IPS-11a (cell line): ENCODE results near the gene HAUS8.
"Not testable (repeated sequence)": the region's sequence is repeated elsewhere in the genome, so short reads cannot be mapped to it uniquely, and the experiment has no call there.

Experiments
- H3K4me3 ChIP-seq: one replicate; pipeline ENCODE4 v1.5.1; 2013; ENCODE audit warnings: low read depth, low read length, control low read depth

The HAUS8 gene

GRCh38 chr19:17037184-17037583 is 38.1 kb downstream of the HAUS8 start:
- H3K4me3 ChIP-seq, result no peak overlapping the region

DNA sequence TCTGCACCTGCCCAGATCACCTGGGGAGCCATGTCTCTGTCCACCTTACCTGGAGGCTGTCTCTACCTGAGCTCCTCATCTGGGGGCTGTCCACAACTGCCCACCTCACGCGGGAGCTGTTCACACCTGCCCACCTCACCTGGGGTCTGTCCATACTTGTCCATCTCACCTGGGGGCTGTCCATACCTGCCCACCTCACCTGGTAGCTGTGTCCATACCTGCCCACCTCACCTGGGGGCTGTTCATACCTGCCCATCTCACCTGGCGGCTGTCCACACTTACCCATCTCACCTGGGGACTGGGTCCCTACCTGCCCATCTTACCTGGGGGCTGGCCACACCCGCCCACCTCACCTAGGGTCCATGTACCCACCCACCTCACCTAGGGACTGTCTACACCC is 38.6 kb downstream of the HAUS8 start:
- no peak overlapping the region for H3K4me3 ChIP-seq

DNA sequence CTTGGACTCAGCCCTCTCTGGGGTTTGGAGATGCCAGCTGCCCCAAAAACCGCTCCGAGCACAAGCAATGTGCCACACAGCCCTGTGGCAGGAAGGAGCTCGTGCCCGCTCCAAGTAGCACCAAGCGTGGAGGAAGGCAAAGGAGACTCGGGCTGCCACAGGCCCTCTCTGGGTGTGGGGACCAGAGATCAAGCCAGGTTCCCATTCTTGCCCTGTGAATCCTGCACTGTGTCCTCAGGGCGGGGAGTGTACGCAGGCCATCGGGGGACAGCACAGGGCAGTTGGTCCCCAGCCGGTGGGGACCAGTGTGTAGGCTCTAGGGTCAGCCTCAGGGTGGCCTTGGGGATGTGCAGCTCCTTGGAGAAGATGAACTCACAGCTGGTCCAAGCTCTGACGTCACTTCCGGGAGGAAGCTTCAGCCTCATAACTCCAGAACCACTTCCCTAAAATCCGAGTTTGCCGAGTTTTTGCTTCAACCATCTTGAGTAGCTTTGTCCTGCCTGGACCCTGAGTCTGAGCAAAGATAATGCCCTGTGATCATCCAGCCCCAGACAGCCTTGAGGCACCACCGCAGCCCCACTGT is 39.3 kb downstream of the HAUS8 start:
- H3K4me3 ChIP-seq, result no peak overlapping the region

DNA sequence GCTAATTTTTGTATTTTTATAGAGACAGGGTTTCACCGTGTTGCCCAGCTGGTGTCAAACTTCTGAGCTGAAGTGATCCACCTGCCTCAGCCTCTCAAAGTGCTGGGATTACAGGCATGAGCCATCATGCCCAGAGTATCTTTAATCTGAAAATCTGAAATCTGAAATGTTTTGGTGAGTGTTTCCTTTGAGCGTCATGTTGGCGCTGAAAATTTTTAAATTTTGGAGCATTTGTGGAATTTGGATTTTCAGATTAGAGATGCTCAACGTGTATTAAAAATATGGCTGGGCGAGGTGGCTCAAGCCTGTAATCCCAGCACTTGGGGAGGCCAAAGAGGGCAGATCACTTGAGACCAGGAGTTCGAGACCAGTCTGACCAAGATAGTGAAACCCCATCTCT is 43.5 kb downstream of the HAUS8 start:
- no peak overlapping the region for H3K4me3 ChIP-seq

DNA sequence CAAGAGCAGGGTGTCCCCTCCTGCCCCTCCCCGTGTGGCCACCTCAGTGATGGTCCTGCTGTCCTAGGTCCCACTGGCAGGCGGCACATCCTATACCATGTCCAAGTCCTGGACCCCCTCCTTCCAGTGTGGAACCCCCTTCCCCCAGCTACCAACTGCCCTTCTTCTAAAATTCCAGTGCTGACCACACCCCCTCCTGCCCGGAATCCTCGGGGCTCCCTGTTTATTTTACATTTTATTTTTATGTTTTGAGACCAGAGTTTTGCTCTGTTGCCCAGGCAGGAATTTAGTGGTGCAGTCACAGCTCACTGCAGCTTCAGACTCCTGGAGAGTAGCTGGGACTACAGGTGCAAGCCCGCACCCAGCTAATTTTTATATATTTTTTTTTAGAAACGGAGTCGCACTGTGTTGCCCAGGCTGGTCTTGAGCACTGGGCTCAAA is 47.7 kb downstream of the HAUS8 start:
- no peak overlapping the region for H3K4me3 ChIP-seq

DNA sequence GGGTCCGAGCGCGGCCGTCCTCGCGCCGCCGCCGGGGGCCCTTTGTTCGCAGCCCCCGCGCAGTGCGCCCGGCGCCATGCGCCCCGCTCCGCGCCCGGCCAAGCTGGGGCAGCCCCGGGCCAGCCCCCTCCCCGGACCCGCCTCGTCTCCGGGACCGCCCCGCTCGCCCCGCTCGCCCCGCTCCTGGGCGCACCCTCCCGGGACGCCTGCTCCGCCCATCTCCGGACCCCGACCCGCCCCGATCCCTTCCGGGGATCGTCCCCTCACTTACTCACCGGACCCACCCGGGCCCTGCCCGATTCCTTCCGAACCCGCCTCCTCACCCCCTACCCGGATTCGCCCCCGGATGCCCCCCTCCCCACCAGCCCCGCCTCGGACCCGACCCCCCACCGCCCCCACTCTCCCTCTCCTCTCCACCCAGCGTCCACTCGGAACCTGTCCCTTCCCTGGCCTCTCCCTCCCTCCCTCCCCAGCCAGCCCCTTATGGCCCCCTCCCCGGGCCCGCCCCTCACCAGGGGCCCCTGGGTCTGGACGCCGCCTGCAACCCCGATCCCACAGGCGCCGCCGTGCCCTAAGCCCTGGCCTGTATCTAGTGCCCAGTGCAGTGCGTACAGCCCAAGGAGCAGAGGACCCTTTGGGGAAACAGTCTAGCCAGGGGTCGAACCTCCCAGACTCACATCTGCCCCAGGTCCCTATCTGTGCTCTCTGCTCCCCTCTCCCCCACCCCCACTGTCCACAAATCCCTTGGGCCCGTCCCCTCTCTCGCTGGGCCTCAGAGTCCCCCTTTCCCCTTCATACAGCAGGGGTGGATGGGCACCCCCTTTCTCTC is 48.3 kb downstream of the HAUS8 start, which contains the start of gene CPAMD8:
CPAMD8 (minus strand) TSS at position 105 of the 829 bp plus-strand sequence. CDS start 168 bp downstream, outside the sequence.
- peak within 1 kb of the TSS; percentile 74 for H3K4me3 ChIP-seq

DNA sequence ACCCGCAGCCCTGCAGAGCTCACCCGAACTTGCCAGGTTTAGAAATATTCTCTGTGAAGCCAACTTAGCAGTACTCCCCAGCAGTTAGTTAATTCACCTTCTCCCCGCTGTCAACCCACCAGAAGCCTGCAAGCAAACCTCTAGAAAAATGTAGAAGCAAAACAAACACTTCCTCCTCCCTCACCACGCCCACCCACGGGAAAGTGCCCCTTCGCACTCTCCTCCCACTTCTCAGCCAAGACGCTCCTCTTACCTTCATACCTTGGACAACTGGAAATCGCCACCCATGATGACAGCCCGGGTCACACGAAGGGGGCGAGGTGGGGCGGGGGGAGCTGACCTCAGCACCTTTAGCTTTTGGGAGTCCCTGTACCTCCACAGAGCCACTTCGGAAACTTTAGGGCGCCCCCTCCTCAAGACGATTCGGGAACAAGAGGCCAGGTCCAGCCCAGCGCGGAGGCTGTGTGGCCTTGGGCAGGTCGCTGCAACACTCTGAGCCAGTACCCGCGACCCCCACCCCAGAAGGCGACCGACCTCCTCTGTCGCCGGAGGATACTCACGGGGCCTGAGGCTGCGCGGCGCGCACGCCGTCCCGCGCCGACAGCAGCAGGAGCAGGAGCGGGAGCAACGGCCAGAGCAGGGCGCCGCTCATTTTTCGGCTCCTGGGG is 49.1 kb downstream of the HAUS8 start:
- peak overlapping the region; percentile 74 for H3K4me3 ChIP-seq

- H3K4me3 ChIP-seq, result peak overlapping the region; percentile 74
These were observed 49.9 kb downstream of the HAUS8 start for GRCh38 chr19:17025361-17025760.

DNA sequence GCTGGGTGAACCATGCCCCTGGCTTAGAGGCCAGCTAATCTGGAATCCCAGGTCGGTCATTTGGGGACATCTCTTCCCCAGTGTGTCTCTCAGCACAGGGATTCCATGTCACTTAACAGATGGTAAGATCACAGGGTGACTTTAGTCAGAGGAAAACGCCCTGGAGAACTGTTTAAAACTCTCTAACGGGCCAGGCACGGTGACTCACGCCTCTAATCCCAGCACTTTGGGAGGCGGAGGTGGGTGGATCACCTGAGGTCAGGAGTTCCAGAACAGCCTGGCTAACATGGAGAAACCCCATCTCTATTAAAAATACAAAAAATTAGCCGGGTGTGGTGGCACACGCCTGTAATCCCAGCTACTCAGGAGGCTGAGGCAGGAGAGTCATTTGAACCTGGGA is 50.3 kb downstream of the HAUS8 start:
- H3K4me3 ChIP-seq, result not testable (repeated sequence)

DNA sequence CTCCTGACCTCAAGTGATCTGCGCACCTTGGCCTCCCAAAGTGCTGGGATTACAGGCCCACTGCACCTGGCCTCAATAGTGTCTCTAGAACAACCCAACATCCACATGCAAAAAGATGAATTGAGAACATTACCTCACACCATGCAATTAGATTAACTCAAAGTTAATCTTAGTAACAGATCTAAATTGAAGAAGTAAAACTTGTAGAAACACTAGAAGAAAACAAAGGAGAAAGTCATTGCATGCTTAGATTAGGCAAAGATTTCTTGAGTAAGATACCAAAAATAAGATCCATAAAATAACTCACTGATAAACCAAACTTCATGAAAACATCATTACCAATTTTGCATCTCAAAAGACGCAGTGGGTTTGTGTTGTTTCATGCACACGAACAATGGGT is 51.4 kb downstream of the HAUS8 start:
- no peak overlapping the region for H3K4me3 ChIP-seq

- no peak overlapping the region for H3K4me3 ChIP-seq
These were observed 52.5 kb downstream of the HAUS8 start for GRCh38 chr19:17022738-17023137.

DNA sequence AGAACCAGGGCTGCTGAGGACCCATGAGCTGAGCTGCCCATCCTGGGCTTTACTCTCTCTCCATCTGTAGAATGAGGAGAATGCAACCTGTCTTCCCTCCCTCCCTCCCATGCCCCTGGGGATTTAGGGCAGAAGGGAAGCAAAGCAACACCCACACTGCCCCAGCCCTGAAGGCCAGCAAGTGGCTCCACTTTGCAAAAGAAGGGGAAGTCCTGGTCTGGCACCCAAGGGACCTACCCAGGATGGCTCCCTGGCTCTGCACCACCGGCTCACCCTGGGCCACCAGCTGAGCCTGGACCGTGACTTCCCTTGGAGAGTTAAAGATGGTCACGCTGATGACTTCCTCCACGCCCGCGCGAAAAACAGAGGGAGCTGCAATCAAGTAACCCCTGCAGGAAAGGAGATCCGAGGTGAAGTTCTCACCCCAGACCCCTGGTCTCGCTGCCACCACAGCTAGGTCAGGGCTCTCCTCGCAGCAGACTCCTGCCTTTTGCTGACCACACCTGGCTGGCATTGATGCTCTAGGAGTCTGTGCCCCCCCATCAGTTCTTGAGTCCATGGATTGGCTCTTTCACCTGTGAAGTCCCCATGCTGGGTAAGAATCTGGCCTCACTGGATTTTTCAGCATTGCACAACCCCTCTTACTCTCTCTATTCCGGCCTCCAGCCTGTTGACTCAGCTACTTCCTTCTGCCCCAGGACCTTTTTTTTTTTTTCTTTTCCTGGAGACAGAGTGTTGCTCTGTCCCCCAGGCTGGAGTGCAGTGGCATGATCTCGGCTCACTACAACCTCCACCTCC is 53.3 kb downstream of the HAUS8 start:
- H3K4me3 ChIP-seq, result no peak overlapping the region

GRCh38 chr19:17021328-17021727 is 53.9 kb downstream of the HAUS8 start:
- no peak overlapping the region for H3K4me3 ChIP-seq

GRCh38 chr19:17020823-17021222 is 54.4 kb downstream of the HAUS8 start:
- no peak overlapping the region for H3K4me3 ChIP-seq

DNA sequence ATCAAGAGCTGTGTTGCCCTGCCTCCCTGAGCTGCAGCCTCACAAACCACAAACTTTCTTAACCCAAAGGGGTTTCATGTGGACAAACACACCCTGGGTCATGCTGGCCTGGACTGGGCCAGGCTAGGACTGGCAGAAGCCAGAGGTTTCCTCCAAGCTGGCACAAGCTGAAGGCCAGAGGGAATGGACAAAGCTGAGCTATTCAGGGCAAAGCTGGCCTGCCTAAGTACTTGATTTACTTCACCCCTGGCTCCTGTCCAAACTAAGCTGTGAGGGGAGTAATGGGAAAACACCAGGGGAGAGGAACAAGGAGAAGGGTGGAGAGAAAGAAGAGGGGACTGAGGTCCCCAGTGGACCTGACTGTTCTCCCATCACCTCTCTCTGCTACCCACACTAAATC is 54.9 kb downstream of the HAUS8 start:
- no peak overlapping the region for H3K4me3 ChIP-seq

GRCh38 chr19:17014212-17014861 is 60.9 kb downstream of the HAUS8 start:
- not testable (repeated sequence) for H3K4me3 ChIP-seq

GRCh38 chr19:17011485-17011884 is 63.8 kb downstream of the HAUS8 start:
- no peak overlapping the region for H3K4me3 ChIP-seq

GRCh38 chr19:17006579-17006978 is 68.7 kb downstream of the HAUS8 start:
- H3K4me3 ChIP-seq, result no peak overlapping the region

GRCh38 chr19:17005000-17005399 is 70.3 kb downstream of the HAUS8 start:
- no peak overlapping the region for H3K4me3 ChIP-seq

DNA sequence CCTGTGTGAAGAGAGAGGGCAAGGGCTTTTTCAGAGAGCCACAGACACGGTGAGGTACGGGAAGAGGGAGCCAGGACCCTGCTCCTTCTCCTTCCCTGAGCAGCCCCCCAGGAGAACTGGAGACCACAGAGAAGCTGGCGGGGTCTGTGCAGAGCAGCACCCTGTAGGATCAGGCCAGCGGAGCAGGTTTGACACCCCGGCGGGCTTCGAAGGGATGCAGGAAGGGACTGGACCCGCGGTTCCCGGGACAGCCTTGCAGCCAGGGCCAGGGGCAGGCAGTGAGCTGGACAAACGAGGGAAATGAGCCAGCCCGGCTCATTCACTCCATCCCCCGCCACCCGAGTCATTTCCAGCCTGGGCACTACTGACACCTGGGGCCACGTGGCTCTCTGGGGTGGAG is 70.9 kb downstream of the HAUS8 start:
- H3K4me3 ChIP-seq, result no peak overlapping the region

DNA sequence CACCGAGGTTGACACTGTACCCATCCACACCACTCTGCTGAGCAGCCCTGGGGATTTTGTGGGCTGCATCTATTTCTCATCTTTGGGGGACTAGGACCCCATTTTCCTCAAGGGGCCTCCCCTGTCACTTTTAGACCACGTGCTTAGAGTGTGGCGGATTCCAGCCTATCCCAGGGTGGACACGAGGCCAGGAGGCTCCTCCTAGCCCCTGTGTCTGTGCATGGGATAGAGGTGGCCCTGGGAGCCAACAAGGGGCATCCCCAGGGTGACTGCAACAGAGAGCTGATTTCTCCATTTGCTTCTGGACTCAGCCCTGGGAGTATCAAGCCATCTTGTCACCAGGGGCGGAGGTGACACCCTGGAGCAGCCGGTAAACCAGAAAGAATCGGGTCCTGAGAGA is 72.8 kb downstream of the HAUS8 start:
- H3K4me3 ChIP-seq, result no peak overlapping the region
